Lung (tissue), 12 donors: ENCODE results near the gene RAB23. TPM values are rescaled to one million over a fixed set of nuclear protein-coding genes. Genes with fewer than 3 reads are reported as not detected.
A peak's percentile ranks its signal among the peaks of the same experiment; 100 is the strongest.

Experiments used
- ATAC-seq: fragments of 200-7000 bp; cut with Tn5 transposase; one replicate; pipeline ENCODE4 v1.9.1; 2020; ENCODE audit warnings: moderate number of reproducible peaks; ENCODE audit not compliant: insufficient read depth, low FRiP score
- DNase-seq, 3 donors: peaks; one replicate each; pipeline ENCODE4 v3.0.0-alpha.2; 2013 to 2017
- H3K27ac ChIP-seq, 2 donors: one replicate each; pipeline ENCODE4 v1.5.1; 2013; ENCODE audit warnings: mild to moderate bottlenecking in 2 of 2, moderate library complexity in 2 of 2, control low read depth in 1 of 2, inconsistent platforms in 1 of 2, low read depth in 1 of 2, low read length in 1 of 2
- H3K27me3 ChIP-seq, 3 donors: one replicate each; pipeline ENCODE4 v1.5.1; 2013; ENCODE audit warnings: low read length in 2 of 3; ENCODE audit not compliant: control insufficient read depth in 3 of 3, insufficient read depth in 3 of 3
- H3K36me3 ChIP-seq, 4 donors: one replicate each; pipeline ENCODE4 v1.5.1; 2013; ENCODE audit warnings: low read length in 4 of 4, mild to moderate bottlenecking in 1 of 4, moderate library complexity in 1 of 4; ENCODE audit not compliant: control insufficient read depth in 4 of 4, insufficient read depth in 4 of 4
- H3K4me1 ChIP-seq, 5 donors: one replicate each; pipeline ENCODE4 v1.5.1; 2013; ENCODE audit warnings: low read length in 5 of 5, mild to moderate bottlenecking in 2 of 5, moderate library complexity in 1 of 5; ENCODE audit not compliant: control insufficient read depth in 5 of 5, insufficient read depth in 5 of 5
- H3K4me3 ChIP-seq: one replicate; pipeline ENCODE4 v1.5.1; 2013; ENCODE audit warnings: mild to moderate bottlenecking, control low read depth, moderate library complexity
- H3K9ac ChIP-seq, 2 donors: one replicate each; pipeline ENCODE4 v1.5.1; 2013; ENCODE audit warnings: low read length in 2 of 2, control low read depth in 1 of 2; ENCODE audit not compliant: insufficient read depth in 1 of 2
- H3K9me3 ChIP-seq, 4 donors: one replicate each; pipeline ENCODE4 v1.5.1; 2013; ENCODE audit warnings: low read length in 3 of 4, mild to moderate bottlenecking in 1 of 4, moderate library complexity in 1 of 4; ENCODE audit not compliant: control insufficient read depth in 4 of 4, insufficient read depth in 3 of 4
- WGBS, 2 donors: extraction: QIAGEN DNeasy Blood & Tissue Kit; methylation state at CpG; one replicate each; pipeline ENCODE4 v1.1.7; 2013; 5-methylcytosine and 5-hydroxymethylcytosine counted together
- polyA plus RNA-seq, 2 donors: library from polyadenylated mRNA; stranded (reverse); fragments of 200-250 nt; gene quantifications; one replicate each; pipeline ENCODE4 v1.2.1, GENCODE V29; 2013
- total RNA-seq, 2 donors: library from RNA; depleted of rRNA in 1 of 2; stranded (reverse); fragments of >200 nt in 1 of 2; gene quantifications; one replicate each; pipeline ENCODE4 v1.2.1, GENCODE V29; 2014 to 2021
- TF ChIP-seq, protein P1 (sequence below): IDR thresholded peaks from 2 replicates; pipeline ENCODE4 v1.5.1; 2012; ENCODE audit warnings: mild to moderate bottlenecking; ENCODE audit errors: control extremely low read depth, extremely low read depth
- donor health status: control.
- donor health status: control.
- donor health status: Bipolar disorder and iron deficiency.
- donor health status: healthy.
- donor health status: DM: yes; HTN: yes; CAD: no.

RAB23 gene
- total and polyA plus RNA-seq, 4 donors, result 4.2 to 26.7 (median 6.9) TPM

DNA sequence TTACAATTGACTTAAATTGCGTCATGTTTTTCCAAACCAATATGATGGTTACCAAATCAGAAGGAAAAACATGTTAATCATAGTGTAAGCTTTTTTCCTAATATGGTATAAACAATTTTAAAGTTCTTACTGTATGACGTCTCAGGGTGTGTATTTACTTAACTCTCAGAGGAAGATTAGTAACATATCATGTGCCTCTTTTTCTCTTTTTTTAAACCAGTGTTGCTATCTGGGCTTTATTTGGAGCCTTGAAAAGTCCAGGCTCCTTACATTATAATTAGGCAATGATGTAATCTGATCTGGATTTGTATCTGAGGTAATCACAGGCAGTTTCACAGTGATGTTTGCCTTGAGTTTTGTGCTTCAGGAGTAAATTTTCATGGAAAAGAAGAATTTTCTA is 20.4 kb upstream of the RAB23 start:
- Histone ChIP-seq H3K27ac (no peak overlapping the region), H3K36me3 (no peaks in the 10 kb centered on the region), H3K4me1 (no peaks in the 10 kb centered on the region), H3K9ac (no peak overlapping the region), H3K27me3 (no peaks in the 10 kb centered on the region), H3K9me3 (no peaks in the 10 kb centered on the region), H3K4me3 (no peak overlapping the region)
- DNase-seq (peak in 1 of 3 donors; percentile 33), ATAC-seq (no peak)
- TF ChIP-seq, protein P1, sequence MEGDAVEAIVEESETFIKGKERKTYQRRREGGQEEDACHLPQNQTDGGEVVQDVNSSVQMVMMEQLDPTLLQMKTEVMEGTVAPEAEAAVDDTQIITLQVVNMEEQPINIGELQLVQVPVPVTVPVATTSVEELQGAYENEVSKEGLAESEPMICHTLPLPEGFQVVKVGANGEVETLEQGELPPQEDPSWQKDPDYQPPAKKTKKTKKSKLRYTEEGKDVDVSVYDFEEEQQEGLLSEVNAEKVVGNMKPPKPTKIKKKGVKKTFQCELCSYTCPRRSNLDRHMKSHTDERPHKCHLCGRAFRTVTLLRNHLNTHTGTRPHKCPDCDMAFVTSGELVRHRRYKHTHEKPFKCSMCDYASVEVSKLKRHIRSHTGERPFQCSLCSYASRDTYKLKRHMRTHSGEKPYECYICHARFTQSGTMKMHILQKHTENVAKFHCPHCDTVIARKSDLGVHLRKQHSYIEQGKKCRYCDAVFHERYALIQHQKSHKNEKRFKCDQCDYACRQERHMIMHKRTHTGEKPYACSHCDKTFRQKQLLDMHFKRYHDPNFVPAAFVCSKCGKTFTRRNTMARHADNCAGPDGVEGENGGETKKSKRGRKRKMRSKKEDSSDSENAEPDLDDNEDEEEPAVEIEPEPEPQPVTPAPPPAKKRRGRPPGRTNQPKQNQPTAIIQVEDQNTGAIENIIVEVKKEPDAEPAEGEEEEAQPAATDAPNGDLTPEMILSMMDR, result no peak
- 13 to 54% methylated on average over 2 of the region's 2 CpGs for WGBS, 2 donors

DNA sequence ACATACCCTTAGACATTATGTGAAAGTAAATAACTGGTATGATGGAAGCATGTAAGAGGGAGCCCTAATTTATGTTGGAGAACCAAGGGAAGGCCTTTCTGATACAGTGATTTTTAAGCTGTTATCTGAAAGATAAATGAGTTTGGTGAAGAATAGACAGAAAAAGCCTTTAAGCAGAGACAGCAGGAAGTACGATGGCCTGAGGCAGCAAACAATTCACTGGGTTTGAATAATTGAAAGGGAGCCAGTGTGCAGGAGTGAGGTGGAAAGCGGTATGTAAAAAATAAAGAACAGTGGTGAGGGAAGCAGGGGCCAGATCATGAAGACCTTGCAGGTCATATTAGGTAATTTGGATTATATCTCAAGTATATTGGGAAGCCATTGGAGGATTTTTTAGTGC is 4.1 kb upstream of the RAB23 start:
- Histone ChIP-seq H3K36me3 (peaks cover 0 to 8% (median 0%) of the 10 kb centered on the region in 4 donors), H3K27ac (no peak overlapping the region), H3K4me3 (no peak overlapping the region), H3K4me1 (peaks cover 0 to 6% (median 0%) of the 10 kb centered on the region in 5 donors), H3K27me3 (no peaks in the 10 kb centered on the region), H3K9ac (no peak overlapping the region), H3K9me3 (no peaks in the 10 kb centered on the region)
- TF ChIP-seq, protein P1, result no peak
- DNase-seq (no peak), ATAC-seq (no peak)
- WGBS, 2 donors, result 86 to 88% methylated on average over 2 of the region's 2 CpGs

DNA sequence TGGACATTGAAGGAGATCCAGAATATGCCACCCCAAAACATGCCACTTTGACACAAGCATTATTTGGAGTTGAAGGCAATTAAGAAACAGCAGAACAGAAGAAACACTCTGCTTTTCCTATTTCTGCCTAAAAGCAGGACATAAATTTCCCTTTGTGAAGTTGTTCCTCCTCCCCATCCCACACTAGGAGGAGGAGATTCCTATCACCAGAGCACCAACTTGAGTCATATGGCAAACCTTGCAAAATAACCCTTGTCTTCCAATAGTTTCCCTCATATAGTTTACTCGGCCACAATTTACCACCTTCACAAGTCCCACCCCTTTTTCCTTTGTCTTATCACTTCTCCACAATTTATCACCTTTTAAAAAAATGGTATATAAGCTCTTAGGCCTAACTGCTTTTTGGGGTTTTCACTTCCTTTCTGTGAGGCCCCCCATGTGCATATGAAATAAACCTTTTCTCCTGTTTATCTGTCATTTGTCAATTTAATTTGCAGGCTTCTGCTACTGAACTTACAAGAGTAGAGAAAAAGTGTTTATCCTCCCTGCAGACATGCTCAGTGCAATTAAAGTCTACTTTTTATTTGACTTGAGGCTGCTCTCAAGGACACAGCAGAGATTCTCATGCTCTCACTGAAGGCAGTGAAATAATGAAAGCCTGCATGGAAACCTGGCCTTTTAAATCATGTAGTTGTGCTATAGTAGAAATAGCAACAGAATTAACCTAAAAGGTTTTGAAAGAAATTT is 2.8 kb upstream of the RAB23 start:
- H3K4me3 ChIP-seq, result no peak overlapping the region
- WGBS, 2 donors, result 38 to 69% methylated on average over 1 of the region's 1 CpG
- TF ChIP-seq, protein P1, result no peak
- H3K36me3 ChIP-seq, result peaks cover 0 to 8% (median 0%) of the 10 kb centered on the region in 4 donors
- H3K4me1 ChIP-seq, result peaks cover 0 to 11% (median 0%) of the 10 kb centered on the region in 5 donors
- no peaks in the 10 kb centered on the region for H3K9me3 ChIP-seq
- DNase-seq (no peak), ATAC-seq (no peak)
- H3K27ac ChIP-seq, result no peak overlapping the region
- no peaks in the 10 kb centered on the region for H3K27me3 ChIP-seq
- no peak overlapping the region for H3K9ac ChIP-seq
